ENCODE measurements around the gene JUND. TPM values are rescaled to one million over a fixed set of nuclear protein-coding genes. Genes with fewer than 3 reads are reported as not detected.

The JUND gene
- total RNA-seq, 4 donors from 2014 or later = 629 to 753 (median 680) TPM

GRCh38 chr19:18231775-18232174 lies 49.6 kb downstream of the JUND start:
- Histone ChIP-seq H3K36me3 (no peaks in the 10 kb centered on the region), H3K9me3 (peaks cover 0 to 10% (median 0%) of the 10 kb centered on the region in 4 donors), H3K27ac (no peak overlapping the region), H3K4me1 (no peaks in the 10 kb centered on the region), H3K4me3 (no peak overlapping the region), H3K27me3 (peaks cover 0 to 4% of the 10 kb centered on the region in 2 donors)
- TF ChIP-seq POLR2A (IDR thresholded peaks at IDR 0.05) = no peak
- no peak for TF ChIP-seq CTCF (IDR thresholded peaks at IDR 0.05)
- no peak for DNase-seq

GRCh38 chr19:18230941-18231734 lies 50.3 kb downstream of the JUND start:
- peaks cover 0 to 10% (median 0%) of the 10 kb centered on the region in 4 donors for H3K9me3 ChIP-seq
- peaks cover 0 to 3% (median 1%) of the 10 kb centered on the region in 4 donors for H3K4me1 ChIP-seq
- no peak for TF ChIP-seq CTCF (IDR thresholded peaks at IDR 0.05)
- TF ChIP-seq POLR2A (IDR thresholded peaks at IDR 0.05) = no peak
- peaks cover 0 to 4% of the 10 kb centered on the region in 2 donors for H3K27me3 ChIP-seq
- no peaks in the 10 kb centered on the region for H3K36me3 ChIP-seq
- no peak overlapping the region for H3K27ac ChIP-seq
- H3K4me3 ChIP-seq = no peak overlapping the region
- DNase-seq = no peak

GRCh38 chr19:18229915-18230314 lies 51.5 kb downstream of the JUND start:
- no peak overlapping the region for H3K4me3 ChIP-seq
- H3K4me1 ChIP-seq = peaks cover 0 to 15% (median 4%) of the 10 kb centered on the region in 4 donors
- H3K27me3 ChIP-seq = peaks cover 0 to 13% of the 10 kb centered on the region in 2 donors
- peaks cover 0 to 10% (median 0%) of the 10 kb centered on the region in 4 donors for H3K9me3 ChIP-seq
- no peak overlapping the region for H3K27ac ChIP-seq
- H3K36me3 ChIP-seq = no peaks in the 10 kb centered on the region
- TF ChIP-seq CTCF (IDR thresholded peaks at IDR 0.05) = no peak
- no peak for TF ChIP-seq POLR2A (IDR thresholded peaks at IDR 0.05)
- no peak for DNase-seq

Small RNA genes lying within 50 kb of the gene (small RNA-seq; reads per million reads assigned to genes)
- gene MIR3188 = 0 reads per million in 2 donors
- 0 reads per million in 2 donors for gene RPL39P38

Other genes with a start within 250 kb of the JUND start
- gene IL12RB1, start 194.7 kb downstream of the JUND start, total RNA-seq = 10 to 100 TPM in 1 of 4 donors, 1 to 10 TPM in 3; 1.2 to 19.0 (median 2.8) TPM
- gene MAST3, start 183.8 kb downstream of the JUND start, total RNA-seq = 10 to 100 TPM; 47.8 to 56.3 (median 52.0) TPM
- 10 to 100 TPM; 19.7 to 45.4 (median 28.2) TPM for gene PIK3R2, start 128.5 kb downstream of the JUND start, total RNA-seq
- 100 to 1,000 TPM in 1 of 4 donors, 10 to 100 TPM in 3; 54.9 to 109 (median 60.7) TPM for gene IFI30, start 107.8 kb downstream of the JUND start, total RNA-seq
- 10 to 100 TPM in 3 of 4 donors, 1 to 10 TPM in 1; 4.1 to 19.6 (median 16.0) TPM for gene MPV17L2, start 88.4 kb downstream of the JUND start, total RNA-seq
- 1 to 10 TPM in 3 of 4 donors, not detected in 1; 6.1 to 9.5 (median 8.3) TPM for gene RAB3A, start 77.6 kb downstream of the JUND start, total RNA-seq
- gene PDE4C, start 55.2 kb downstream of the JUND start, total RNA-seq = 1 to 10 TPM in 3 of 4 donors, not detected in 1; 3.9 to 8.3 (median 8.3) TPM
- gene IQCN, start 7.2 kb downstream of the JUND start, total RNA-seq = 10 to 100 TPM in 2 of 4 donors, 1 to 10 TPM in 2; 7.4 to 40.2 (median 17.0) TPM
- 100 to 1,000 TPM; 102 to 193 (median 178) TPM for gene LSM4, start 41.5 kb upstream of the JUND start, total RNA-seq
- gene PGPEP1, start 59.0 kb upstream of the JUND start, total RNA-seq = 100 to 1,000 TPM in 1 of 4 donors, 10 to 100 TPM in 3; 45.4 to 138 (median 89.2) TPM
- gene GDF15, start 104.5 kb upstream of the JUND start, total RNA-seq = 10 to 100 TPM in 1 of 4 donors, 1 to 10 TPM in 3; 6.8 to 11.6 (median 9.0) TPM
- 1 to 10 TPM; 2.5 to 4.2 (median 3.6) TPM for gene LRRC25, start 116.0 kb upstream of the JUND start, total RNA-seq
- 10 to 100 TPM; 34.0 to 85.8 (median 39.9) TPM for gene SSBP4, start 137.8 kb upstream of the JUND start, total RNA-seq
- gene ISYNA1, start 156.5 kb upstream of the JUND start, total RNA-seq = 10 to 100 TPM in 3 of 4 donors, 1 to 10 TPM in 1; 5.3 to 26.4 (median 14.0) TPM
- gene ELL, start 240.4 kb upstream of the JUND start, total RNA-seq = 10 to 100 TPM; 18.9 to 49.5 (median 34.2) TPM

Measured in Peyer's patch (tissue), 4 donors.